Spinal cord (tissue), 10 donors: Measurements from ENCODE around the gene CECR2. TPM values are rescaled to one million over a fixed set of nuclear protein-coding genes. Genes with fewer than 3 reads are reported as not detected.

ENCODE experiments used
- DNase-seq, 6 donors: peaks; one replicate each; pipeline versions ENCODE4 v3.0.0 to v3.0.0-alpha.2; 2013 to 2015; ENCODE audit warnings: low spot score in 6 of 6, low read depth in 4 of 6
- H3K27ac ChIP-seq: one replicate; pipeline ENCODE4 v1.5.1; 2013; ENCODE audit warnings: low read depth, low read length, control low read depth
- H3K27me3 ChIP-seq: one replicate; pipeline ENCODE4 v1.6.1; 2013; ENCODE audit warnings: low read length; ENCODE audit not compliant: control insufficient read depth, insufficient read depth
- H3K36me3 ChIP-seq: one replicate; pipeline ENCODE4 v1.6.1; 2013; ENCODE audit warnings: low read length; ENCODE audit not compliant: control insufficient read depth, insufficient read depth
- H3K4me1 ChIP-seq: one replicate; pipeline ENCODE4 v1.6.1; 2013; ENCODE audit warnings: low read length; ENCODE audit not compliant: control insufficient read depth, insufficient read depth
- H3K4me3 ChIP-seq: one replicate; pipeline ENCODE4 v1.5.1; 2013; ENCODE audit warnings: low read depth, low read length, control low read depth
- H3K9me3 ChIP-seq: one replicate; pipeline ENCODE4 v1.6.1; 2013; ENCODE audit warnings: low read length; ENCODE audit not compliant: control insufficient read depth, insufficient read depth
- WGBS: methylation state at CpG from one replicate; pipeline ENCODE4 v1.1.5; 2013; ENCODE audit warnings: missing lambda C conversion rate; ENCODE audit not compliant: insufficient coverage; 5-methylcytosine and 5-hydroxymethylcytosine counted together
- long read RNA-seq, 4 donors: transcript quantifications; one replicate each; lab custom pipeline, GENCODE V29; 2026
- polyA plus RNA-seq, 2 donors: library from polyadenylated mRNA; unstranded; fragments of 120-200 nt; gene quantifications; one replicate each; pipeline ENCODE4 v1.2.1, GENCODE V29; 2013; ENCODE audit not compliant: insufficient read length in 2 of 2
- total RNA-seq, 2 donors: library from RNA; depleted of rRNA in 1 of 2; stranded (reverse); fragments of 120-200 nt in 1 of 2; fragments of >200 nt in 1 of 2; gene quantifications; one replicate each; pipeline versions ENCODE4 v1.2.3 to v1.2.4, GENCODE V29; 2013 to 2014
- donor health status: healthy.

The CECR2 gene
- total RNA-seq (1 to 10 TPM; 5.1 to 7.4 TPM), polyA plus RNA-seq (10 to 100 TPM; 14.2 to 17.0 TPM)
- long read RNA-seq, donor 1, result 0 reads
- long read RNA-seq, donor 2, result 0 reads
- long read RNA-seq, donor 3, result 0 reads
- long read RNA-seq, donor 4, result 0 reads

DNA sequence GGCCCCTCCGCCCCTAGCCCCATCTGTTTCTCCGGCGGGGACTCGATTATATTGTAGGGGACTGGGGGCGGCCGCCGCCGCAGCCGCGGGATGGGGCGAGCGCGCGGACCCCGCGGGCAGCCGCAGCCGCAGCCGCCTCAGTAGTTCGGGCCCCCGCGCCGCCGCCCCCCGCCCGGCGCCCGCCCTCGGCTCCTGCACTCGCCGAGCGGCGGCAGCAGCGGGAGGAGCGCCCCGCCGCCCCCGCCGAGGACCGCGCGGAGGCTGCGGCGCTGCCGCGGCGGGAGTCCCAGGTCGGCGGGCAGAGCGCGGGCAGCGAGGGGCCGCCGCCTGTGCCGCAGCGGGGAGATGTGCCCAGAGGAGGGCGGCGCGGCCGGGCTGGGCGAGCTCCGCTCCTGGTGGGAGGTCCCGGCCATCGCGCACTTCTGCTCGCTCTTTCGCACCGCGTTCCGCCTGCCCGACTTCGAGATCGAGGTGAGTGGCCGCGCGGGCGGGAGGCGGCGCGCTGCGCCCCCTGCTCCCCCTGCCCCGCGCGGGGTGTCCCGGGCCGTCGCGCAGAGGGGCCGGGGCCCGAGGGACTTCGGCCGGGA, at the start of gene CECR2:
CECR2 (plus strand) TSS at position 22 of the 587 bp plus-strand sequence; CDS start at position 346, 324 bp downstream.
- Histone ChIP-seq H3K36me3 (no peaks in the 10 kb centered on the region), H3K27ac (peak within 1 kb of the TSS; percentile 81), H3K9me3 (no peaks in the 10 kb centered on the region), H3K27me3 (no peaks in the 10 kb centered on the region), H3K4me3 (peak within 1 kb of the TSS; percentile 61), H3K4me1 (peaks cover 13% of the 10 kb centered on the region)
- DNase-seq, result peak in 2 of 6 donors; percentile 63 to 74
- WGBS, result 0% methylated on average over 90 of the region's 92 CpGs

DNA sequence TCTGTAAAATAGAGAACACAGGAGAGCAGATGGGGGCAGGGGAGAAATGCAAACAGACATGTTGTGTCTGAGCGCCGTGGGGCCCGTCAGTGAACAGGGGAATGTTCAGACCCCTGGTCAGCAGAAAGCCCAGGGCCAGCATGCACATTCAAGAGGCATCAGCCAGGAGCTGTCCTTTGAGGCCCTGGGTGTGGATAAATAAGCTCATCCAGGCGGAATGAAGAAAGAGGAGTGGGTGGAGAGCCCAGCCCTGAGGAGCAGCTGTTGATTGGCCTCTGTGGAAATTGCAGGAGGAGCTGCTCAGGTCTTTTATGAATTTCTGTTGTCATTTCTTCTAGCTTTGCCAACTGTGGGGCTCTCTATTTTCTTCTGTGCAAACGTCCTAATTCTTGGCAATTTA, 49.7 kb upstream of the CECR2 start:
- DNase-seq, result peak in 1 of 6 donors; percentile 7
- H3K27me3 ChIP-seq, result no peaks in the 10 kb centered on the region
- H3K27ac ChIP-seq, result no peak overlapping the region
- H3K4me3 ChIP-seq, result no peak overlapping the region
- WGBS, result 19% methylated on average over 3 of the region's 5 CpGs
- H3K4me1 ChIP-seq, result no peaks in the 10 kb centered on the region
- no peaks in the 10 kb centered on the region for H3K36me3 ChIP-seq
- H3K9me3 ChIP-seq, result no peaks in the 10 kb centered on the region

DNA sequence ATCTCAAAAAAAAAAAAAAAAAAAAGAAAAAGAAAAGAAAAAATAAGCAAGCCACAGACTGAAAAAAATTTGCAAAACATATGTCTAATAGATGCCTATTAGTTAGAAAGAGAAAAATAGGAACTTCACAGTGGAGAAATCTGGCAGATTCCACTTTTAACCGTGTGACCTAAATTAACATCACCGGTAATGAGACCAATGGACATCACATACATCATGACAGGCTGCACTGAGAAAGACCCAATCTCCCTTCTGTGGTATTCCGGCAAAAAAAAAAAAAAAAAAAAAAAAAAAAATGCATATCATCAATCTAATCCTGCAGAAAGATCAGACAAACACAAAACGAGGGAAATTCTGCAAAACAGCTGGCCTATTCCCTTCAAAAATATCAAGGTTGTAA, 46.7 kb upstream of the CECR2 start:
- Histone ChIP-seq H3K4me1 (no peaks in the 10 kb centered on the region), H3K27me3 (no peaks in the 10 kb centered on the region), H3K27ac (no peak overlapping the region), H3K9me3 (no peaks in the 10 kb centered on the region), H3K36me3 (no peaks in the 10 kb centered on the region), H3K4me3 (no peak overlapping the region)
- WGBS, result no CpG with 5 or more reads among the region's 4 CpGs
- DNase-seq, result no peak

DNA sequence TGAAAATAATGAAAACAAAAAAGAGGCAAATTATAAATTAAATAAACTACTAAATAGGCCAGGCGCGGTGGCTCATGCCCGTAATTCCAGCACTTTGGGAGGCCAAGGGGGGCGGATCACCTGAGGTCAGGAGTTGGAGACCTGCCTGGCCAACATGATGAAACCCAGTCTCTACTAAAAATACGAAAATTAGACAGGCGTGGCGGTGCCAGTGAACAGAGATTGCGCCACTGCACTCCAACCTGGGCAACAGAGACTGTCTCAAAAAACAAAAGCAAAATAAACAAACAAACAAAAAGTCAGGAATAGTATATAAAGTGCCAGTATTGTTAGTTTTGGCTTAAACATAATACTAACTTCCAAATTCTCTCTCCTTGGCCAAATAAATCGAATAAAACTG, 37.6 kb upstream of the CECR2 start:
- no peaks in the 10 kb centered on the region for H3K27me3 ChIP-seq
- WGBS, result 96% methylated on average over 4 of the region's 9 CpGs
- H3K27ac ChIP-seq, result no peak overlapping the region
- H3K4me1 ChIP-seq, result no peaks in the 10 kb centered on the region
- H3K9me3 ChIP-seq, result no peaks in the 10 kb centered on the region
- H3K36me3 ChIP-seq, result no peaks in the 10 kb centered on the region
- no peak overlapping the region for H3K4me3 ChIP-seq
- no peak for DNase-seq

DNA sequence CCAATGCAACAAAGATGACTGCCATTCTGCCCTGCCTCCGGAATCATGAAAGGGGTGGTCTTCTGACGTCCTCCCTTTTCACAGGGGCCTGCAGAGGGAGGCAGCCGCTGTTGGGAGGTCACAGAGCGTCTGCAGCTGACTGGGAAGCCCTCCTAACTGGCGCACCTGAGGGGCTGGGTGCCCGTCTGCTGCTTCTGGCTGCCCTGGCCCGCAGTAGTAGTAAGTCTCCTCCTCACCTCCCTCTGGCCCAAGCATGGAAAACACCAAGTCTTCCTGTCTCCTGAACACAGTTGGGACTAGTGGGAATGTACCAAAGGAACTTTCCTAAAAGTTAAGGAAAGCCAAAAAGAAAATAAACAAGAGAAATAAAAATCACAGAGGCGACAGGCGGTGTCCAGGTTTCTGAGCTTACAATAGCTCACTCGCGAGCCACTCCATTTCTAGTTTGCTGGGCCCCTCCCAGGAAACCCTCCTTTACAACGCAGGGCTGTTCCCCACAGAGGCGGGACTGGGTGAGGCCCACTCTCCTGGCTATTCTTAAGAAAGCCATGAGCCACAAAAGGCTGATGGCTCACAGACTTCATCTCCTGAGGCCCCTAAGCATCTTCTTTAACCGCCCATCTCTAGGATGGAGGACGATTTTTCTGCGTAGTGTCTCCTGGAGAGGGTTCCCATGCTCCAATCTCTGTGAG, 37.0 kb upstream of the CECR2 start:
- H3K4me1 ChIP-seq, result no peaks in the 10 kb centered on the region
- H3K4me3 ChIP-seq, result no peak overlapping the region
- 70% methylated on average over 13 of the region's 16 CpGs for WGBS
- H3K36me3 ChIP-seq, result no peaks in the 10 kb centered on the region
- no peak for DNase-seq
- H3K9me3 ChIP-seq, result no peaks in the 10 kb centered on the region
- no peaks in the 10 kb centered on the region for H3K27me3 ChIP-seq
- H3K27ac ChIP-seq, result no peak overlapping the region

DNA sequence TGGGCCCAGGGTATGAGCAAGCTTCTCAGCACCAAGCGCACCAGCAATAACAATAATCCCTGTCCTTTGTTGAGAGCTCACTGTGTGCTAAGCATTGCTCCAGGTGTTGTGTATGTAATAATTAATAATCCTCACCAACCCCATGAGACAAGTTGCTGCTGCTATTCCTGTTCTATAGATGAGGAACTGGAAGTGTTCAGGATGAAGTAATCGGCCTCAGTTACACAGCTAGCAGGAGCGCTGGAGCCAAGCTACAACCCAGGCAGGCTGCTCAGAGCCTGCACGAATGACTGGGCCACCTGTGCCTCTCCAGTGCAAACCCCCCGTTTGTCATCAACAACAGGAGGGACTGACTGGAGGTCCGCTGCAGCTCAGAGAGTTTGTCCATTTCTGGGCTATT, 35.2 kb upstream of the CECR2 start:
- peak in 1 of 6 donors; percentile 11 for DNase-seq
- WGBS, result 71% methylated on average over 4 of the region's 6 CpGs
- Histone ChIP-seq H3K36me3 (no peaks in the 10 kb centered on the region), H3K4me1 (no peaks in the 10 kb centered on the region), H3K9me3 (no peaks in the 10 kb centered on the region), H3K4me3 (no peak overlapping the region), H3K27ac (no peak overlapping the region), H3K27me3 (no peaks in the 10 kb centered on the region)

DNA sequence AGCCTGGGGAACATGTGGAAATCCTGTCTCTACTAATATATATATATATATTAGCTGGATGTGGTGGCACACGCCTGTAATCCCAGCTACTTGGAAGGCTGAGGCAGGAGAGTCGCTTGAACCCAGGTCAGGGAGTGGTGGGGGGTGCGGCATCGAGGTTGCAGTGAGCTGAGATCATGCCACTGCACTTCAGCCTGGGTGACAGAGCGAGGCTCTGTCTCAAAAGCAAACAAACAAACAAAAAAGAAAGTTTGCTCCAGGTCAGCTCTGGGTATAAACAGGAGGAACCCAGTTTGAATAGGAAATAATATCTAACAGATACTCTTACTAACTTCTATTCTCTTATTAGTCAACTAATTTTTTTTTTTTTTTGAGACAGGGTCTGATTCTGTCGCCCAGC, 34.3 kb upstream of the CECR2 start:
- Histone ChIP-seq H3K36me3 (no peaks in the 10 kb centered on the region), H3K4me3 (no peak overlapping the region), H3K27ac (no peak overlapping the region), H3K4me1 (no peaks in the 10 kb centered on the region), H3K27me3 (no peaks in the 10 kb centered on the region), H3K9me3 (no peaks in the 10 kb centered on the region)
- DNase-seq, result no peak
- 88% methylated on average over 1 of the region's 6 CpGs for WGBS

DNA sequence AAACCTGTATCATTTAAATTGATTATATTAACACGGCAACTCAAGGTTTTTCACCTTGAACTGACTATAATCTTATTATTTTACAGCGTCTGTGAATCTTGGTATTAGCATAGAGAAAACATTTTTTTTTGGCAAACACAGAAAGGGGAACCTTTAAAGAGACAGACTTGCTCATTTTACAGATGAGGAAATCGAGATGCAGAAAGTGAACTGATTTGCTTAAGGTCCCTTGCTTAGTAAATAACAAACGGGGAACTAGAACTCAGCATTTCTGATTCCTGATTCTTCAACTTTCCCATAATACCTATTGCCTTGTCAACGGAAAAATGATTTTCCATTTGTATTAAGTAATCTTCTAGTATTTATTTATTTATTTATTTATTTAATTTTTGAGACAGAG, 33.2 kb upstream of the CECR2 start:
- Histone ChIP-seq H3K27me3 (no peaks in the 10 kb centered on the region), H3K36me3 (no peaks in the 10 kb centered on the region)
- WGBS, result 60% methylated on average over 1 of the region's 5 CpGs

DNA sequence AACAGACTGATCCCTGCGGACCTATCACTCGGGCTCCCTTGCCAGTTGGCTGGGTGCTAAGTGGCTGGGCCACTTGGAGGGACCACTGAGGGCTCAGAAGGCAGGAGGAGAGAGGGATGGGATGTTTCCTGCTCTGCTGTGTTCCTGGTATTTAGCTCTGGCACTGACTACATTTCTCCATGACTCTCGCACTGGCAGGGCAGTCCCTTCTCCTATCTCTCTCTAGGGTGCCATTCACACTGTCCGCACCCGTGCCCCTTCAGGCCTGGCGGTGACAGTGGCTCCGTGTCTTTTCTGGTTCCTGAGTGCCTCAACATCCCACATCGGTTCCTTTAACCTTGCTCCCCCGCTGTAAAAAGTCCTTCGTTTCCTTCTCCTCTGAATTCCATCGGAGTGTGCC, 31.6 kb upstream of the CECR2 start:
- WGBS, result 82% methylated on average over 10 of the region's 11 CpGs
- no peak for DNase-seq
- no peaks in the 10 kb centered on the region for H3K36me3 ChIP-seq
- no peaks in the 10 kb centered on the region for H3K4me1 ChIP-seq
- no peak overlapping the region for H3K4me3 ChIP-seq
- no peaks in the 10 kb centered on the region for H3K9me3 ChIP-seq
- H3K27ac ChIP-seq, result no peak overlapping the region
- no peaks in the 10 kb centered on the region for H3K27me3 ChIP-seq

More for the DNA sequence above, 33.2 kb upstream of the CECR2 start:
- Histone ChIP-seq H3K9me3 (no peaks in the 10 kb centered on the region), H3K27ac (no peak overlapping the region), H3K4me1 (no peaks in the 10 kb centered on the region), H3K4me3 (no peak overlapping the region)
- DNase-seq, result no peak
